Measurements from ENCODE around the gene MYLK4. TPM values are rescaled to one million over a fixed set of nuclear protein-coding genes. Genes with fewer than 3 reads are reported as not detected.

Gene MYLK4
- 11.2 TPM for polyA plus RNA-seq (ENCODE audit: insufficient read length)

DNA sequence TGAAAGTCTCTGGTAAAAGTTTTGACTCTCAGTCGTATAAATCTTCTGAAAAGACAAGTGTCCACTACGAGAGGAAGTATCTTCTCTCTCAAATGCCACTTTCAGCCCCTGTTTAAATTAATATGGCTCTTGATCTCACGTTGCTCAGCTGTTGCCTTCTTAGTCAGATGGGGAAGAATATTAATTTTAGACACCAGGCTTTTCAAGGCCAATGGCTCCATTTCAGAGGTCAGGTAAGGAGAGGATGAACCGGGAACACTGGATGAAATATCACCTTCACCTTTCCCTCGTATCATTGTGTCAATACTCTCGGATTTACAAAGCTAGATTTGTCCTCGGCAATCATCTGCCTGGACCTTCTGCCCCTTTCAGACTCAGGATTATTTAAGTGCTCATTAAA, at the start of gene MYLK4:
MYLK4 (minus strand) TSS at position 91 of the 400 bp plus-strand sequence. CDS start 1,628 bp downstream, outside the sequence.
- no peak for DNase-seq (ENCODE audit: low read depth)

DNA sequence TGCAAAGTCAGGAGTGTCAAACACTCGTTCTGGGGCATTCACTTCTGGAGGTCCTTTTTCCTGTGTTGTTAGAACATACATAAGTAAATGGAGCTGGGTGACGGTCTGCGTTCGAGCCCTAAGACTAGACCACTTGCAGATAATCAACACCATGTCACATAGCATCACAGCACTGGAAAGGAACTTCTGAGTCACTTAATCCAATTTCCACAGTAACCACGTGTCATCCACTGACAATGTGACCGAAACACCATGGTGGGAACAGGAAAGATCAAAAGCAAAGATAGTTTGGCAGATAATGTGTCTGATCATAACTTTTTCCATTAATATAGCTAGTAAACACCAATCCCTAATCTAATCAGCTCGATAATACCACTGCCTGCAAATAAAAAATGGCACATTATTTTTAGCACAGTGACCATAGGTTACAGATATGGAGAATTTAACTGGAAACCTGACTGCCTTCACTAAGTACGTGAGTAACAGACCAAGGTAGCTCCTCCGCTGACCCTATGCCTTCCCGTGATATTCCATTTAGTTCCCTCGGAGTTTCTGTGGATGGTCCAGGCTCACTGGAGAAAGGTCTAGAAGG, 49.3 kb upstream of the MYLK4 start:
- no peak for DNase-seq (ENCODE audit: low read depth)

- DNase-seq (ENCODE audit: low read depth) = no peak
These were observed 47.9 kb upstream of the MYLK4 start for GRCh38 chr6:2798586-2799134.

DNA sequence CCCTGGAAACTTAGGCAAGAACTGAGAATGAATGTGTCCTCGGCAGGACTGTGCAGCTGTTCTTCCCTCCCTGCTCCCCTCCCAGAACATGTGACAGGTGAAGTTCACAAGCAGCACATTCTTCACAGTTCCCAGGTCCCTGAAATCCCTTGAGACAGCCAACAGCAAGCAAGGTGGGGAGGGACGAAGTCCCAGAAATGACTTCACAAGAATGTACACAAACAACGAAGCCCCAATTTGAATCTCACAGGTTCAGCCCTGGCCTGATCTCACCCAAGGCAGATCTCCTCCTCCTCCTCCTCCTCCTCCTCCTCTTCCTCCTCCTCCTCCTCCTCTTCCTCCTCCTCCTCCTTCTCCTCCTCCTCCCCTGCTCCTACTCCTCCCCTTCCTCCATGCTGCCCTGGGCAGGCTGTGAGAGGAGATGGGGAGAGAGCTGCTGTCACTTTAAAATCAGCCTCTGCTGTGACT, 46.9 kb upstream of the MYLK4 start:
- no peak for DNase-seq (ENCODE audit: low read depth)

- DNase-seq (ENCODE audit: low read depth) = no peak
These were observed 46.1 kb upstream of the MYLK4 start for GRCh38 chr6:2796861-2797260.

- DNase-seq (ENCODE audit: low read depth) = no peak
These were observed 45.2 kb upstream of the MYLK4 start for GRCh38 chr6:2795956-2796355.

DNA sequence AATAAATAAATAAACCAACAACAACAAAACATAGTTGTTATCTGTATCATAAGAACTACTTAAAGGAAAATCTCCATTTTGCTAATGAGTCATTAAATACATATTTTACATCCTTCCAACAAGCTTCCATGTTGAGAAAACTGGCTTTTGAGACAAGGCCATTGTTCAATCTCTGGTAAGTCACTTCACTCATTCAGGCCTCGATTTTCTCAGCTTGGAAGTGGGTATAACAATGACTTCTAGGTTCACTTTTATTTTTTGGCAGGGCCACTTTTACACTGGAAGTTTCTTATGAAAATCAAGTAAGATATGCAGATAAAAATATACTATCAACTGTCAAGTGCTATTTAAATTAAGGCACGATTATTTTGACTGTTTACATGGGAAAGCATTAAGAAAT, 44.4 kb upstream of the MYLK4 start:
- DNase-seq (ENCODE audit: low read depth) = no peak

GRCh38 chr6:2794171-2794730, 43.5 kb upstream of the MYLK4 start:
- no peak for DNase-seq (ENCODE audit: low read depth)

- DNase-seq (ENCODE audit: low read depth) = no peak
These were observed 42.9 kb upstream of the MYLK4 start for GRCh38 chr6:2793534-2794151.

- no peak for DNase-seq (ENCODE audit: low read depth)
These were observed 41.8 kb upstream of the MYLK4 start for GRCh38 chr6:2792330-2793110.

DNA sequence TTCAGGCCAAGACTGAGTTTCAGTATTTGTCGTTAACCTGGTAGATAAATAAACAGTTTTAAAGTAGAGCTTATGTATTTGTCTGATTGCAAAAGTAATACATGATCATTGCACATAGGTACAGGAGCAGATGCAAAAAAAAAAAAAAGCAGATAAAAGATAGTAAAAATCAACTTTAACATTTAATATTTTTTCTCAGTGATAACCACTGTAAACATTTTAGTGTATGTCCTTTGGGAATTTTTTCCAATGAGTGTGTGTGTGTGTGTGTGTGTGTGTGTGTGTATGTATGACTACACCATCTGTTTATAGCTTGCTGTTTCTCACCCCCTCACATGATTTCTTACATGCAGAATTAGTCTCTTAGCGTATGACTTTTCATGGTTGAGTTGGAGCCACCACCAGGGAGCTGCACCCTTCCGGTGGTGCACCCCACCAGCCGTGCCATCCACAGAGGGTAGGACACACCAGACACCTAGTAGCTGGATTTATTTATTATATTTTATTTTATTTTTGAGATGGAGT, 40.8 kb upstream of the MYLK4 start:
- DNase-seq (ENCODE audit: low read depth) = no peak

GRCh38 chr6:2790588-2791449, 40.1 kb upstream of the MYLK4 start:
- DNase-seq (ENCODE audit: low read depth) = peak; percentile 75

GRCh38 chr6:2786269-2786668, 35.5 kb upstream of the MYLK4 start:
- DNase-seq (ENCODE audit: low read depth) = no peak

- no peak for DNase-seq (ENCODE audit: low read depth)
These were observed 34.2 kb upstream of the MYLK4 start for GRCh38 chr6:2784930-2785329.

DNA sequence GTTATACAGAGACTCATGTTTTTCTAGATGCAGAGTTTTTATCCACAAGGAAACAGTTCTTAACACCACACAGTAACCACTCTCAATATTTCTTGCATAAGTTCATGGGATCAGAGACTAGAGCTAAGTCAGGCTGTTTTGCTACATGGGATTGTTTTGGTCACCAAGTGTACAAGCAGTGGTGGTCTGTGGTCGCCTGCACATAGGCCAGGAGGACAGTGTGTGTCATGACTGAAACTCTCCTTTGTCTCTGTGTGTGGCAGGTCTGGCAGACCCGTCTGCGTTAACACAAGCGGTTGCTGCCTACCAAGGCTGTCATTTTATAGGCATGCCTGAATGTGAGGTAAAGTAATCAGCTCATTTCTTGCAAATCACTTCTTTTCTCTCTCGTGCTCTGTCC, 33.3 kb upstream of the MYLK4 start:
- DNase-seq (ENCODE audit: low read depth) = no peak

DNA sequence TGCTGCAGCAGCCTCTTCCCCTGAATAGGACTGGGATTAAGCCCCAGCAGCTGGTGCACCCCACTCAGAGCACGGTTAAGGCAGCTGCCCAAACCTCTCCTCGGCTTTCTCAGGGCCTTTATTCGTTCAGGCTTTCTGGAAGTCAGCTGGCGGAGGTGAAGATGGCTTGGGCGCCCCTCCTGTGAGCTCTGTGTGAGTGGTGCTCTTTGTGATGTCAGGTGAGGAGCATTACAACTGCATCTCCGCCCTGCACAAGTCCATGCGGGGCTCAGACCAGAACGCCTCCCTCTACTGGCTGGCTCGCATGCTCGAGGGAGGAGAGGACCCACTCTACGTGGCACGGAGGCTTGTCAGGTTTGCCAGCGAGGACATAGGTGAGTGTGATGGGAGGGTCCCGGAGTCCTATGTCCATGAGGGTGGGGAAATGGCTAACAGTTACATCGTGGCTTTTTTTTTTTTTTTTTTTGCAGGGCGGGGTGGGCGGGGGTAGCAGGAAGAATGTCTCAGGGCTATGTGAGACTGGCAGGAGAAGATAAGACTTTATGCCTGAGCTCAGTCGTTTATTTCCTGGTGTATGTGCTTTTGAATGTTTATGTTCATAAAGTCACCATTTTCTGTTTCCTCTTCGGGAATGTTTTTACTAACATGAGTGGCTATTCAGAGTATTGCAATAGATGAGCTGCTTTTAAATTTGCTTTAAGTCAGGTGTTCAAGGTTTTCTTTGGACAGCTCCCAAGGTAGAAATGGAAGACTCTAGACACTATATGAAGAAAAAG, 32.7 kb upstream of the MYLK4 start:
- DNase-seq (ENCODE audit: low read depth) = no peak

GRCh38 chr6:2782825-2783187, 32.1 kb upstream of the MYLK4 start:
- DNase-seq (ENCODE audit: low read depth) = no peak

DNA sequence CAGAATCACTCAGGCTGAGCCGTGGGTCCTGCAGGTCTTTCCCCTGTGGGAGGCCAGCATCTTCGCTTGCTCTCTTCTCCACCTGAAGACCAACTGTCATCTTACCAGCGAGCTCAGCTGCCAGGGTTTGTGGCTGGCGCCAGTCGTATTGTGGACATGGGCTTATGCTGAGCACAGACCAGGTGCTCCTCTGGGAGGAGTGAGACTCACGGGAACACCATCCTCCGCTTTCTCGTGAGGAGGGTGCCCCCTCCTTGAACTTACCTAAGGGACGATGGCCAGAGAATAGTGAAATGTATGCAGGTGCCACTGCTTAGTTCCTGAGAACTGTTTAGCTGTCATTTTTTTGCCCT, 31.6 kb upstream of the MYLK4 start:
- DNase-seq (ENCODE audit: low read depth) = no peak

- DNase-seq (ENCODE audit: low read depth) = no peak
These were observed 31.1 kb upstream of the MYLK4 start for GRCh38 chr6:2781685-2782355.

All from forelimb muscle (tissue), 1 donor.